ENCODE measurements around the gene CCNQ. TPM values are rescaled to one million over a fixed set of nuclear protein-coding genes. Genes with fewer than 3 reads are reported as not detected.

Gene CCNQ
- total RNA-seq, 2 experiments from 2014 or later: 13.4 to 15.1 TPM

- no peak overlapping the region for H3K27ac Mint-ChIP-seq
- H3K4me1 Mint-ChIP-seq (ENCODE audit: low read depth): peaks cover 15% of the 10 kb centered on the region
- intact Hi-C loops (cut with micrococcal nuclease): no loop called here
- DNase-seq: no peak
- no peaks in the 10 kb centered on the region for H3K27me3 Mint-ChIP-seq (ENCODE audit: low read depth)
- no peak overlapping the region for H3K4me3 Mint-ChIP-seq
- no peaks in the 10 kb centered on the region for H3K9me3 Mint-ChIP-seq
- CTCF ChIA-PET: no interaction called here
- H3K36me3 Mint-ChIP-seq (ENCODE audit: low read depth): peaks cover 1% of the 10 kb centered on the region
These were observed 11.6 kb downstream of the CCNQ start for GRCh38 chrX:153587342-153587741.

GRCh38 chrX:153585827-153586226 lies 13.1 kb downstream of the CCNQ start:
- intact Hi-C loops (cut with micrococcal nuclease): no loop called here
- Mint-ChIP-seq H3K27ac (no peak overlapping the region), H3K9me3 (no peaks in the 10 kb centered on the region), H3K4me1 (ENCODE audit: low read depth) (peaks cover 18% of the 10 kb centered on the region), H3K4me3 (no peak overlapping the region), H3K27me3 (ENCODE audit: low read depth) (no peaks in the 10 kb centered on the region), H3K36me3 (ENCODE audit: low read depth) (peaks cover 1% of the 10 kb centered on the region)
- no peak for DNase-seq
- CTCF ChIA-PET: no interaction called here

- Mint-ChIP-seq H3K4me3 (peak overlapping the region; percentile 41), H3K27ac (peak overlapping the region; percentile 56), H3K27me3 (ENCODE audit: low read depth) (no peaks in the 10 kb centered on the region), H3K4me1 (ENCODE audit: low read depth) (peaks cover 21% of the 10 kb centered on the region), H3K36me3 (ENCODE audit: low read depth) (peaks cover 1% of the 10 kb centered on the region), H3K9me3 (no peaks in the 10 kb centered on the region)
- CTCF ChIA-PET: interaction anchor here (0.7 kb wide), 1 partner anchor 84 kb away, joined by 4 read pairs; no protein-coding TSS in a partner anchor
- no peak for DNase-seq
- intact Hi-C loops (cut with micrococcal nuclease): loop anchor here (1.0 kb wide), 1 partner anchor 16 kb away; the partner anchor contains the start of gene CCNQ
These were observed 15.5 kb downstream of the CCNQ start for GRCh38 chrX:153583433-153583832.

- Mint-ChIP-seq H3K27me3 (ENCODE audit: low read depth) (no peaks in the 10 kb centered on the region), H3K27ac (peak overlapping the region; percentile 56), H3K9me3 (no peaks in the 10 kb centered on the region), H3K4me3 (peak overlapping the region; percentile 41), H3K36me3 (ENCODE audit: low read depth) (peaks cover 1% of the 10 kb centered on the region), H3K4me1 (ENCODE audit: low read depth) (peaks cover 21% of the 10 kb centered on the region)
- intact Hi-C loops (cut with micrococcal nuclease): loop anchor here (1.0 kb wide), 1 partner anchor 16 kb away; the partner anchor contains the start of gene CCNQ
- CTCF ChIA-PET: interaction anchor here (0.7 kb wide), 1 partner anchor 85 kb away, joined by 4 read pairs; no protein-coding TSS in a partner anchor
- peak; percentile 83 for DNase-seq
These were observed 16.0 kb downstream of the CCNQ start for GRCh38 chrX:153582896-153583295.

GRCh38 chrX:153580700-153581386 lies 18.1 kb downstream of the CCNQ start:
- peak; percentile 8 for DNase-seq
- CTCF ChIA-PET: interaction anchor here (2.0 kb wide), 1 partner anchor 41 kb away, joined by 5 read pairs; no protein-coding TSS in a partner anchor
- no peak overlapping the region for H3K27ac Mint-ChIP-seq
- no peaks in the 10 kb centered on the region for H3K36me3 Mint-ChIP-seq (ENCODE audit: low read depth)
- H3K9me3 Mint-ChIP-seq: no peaks in the 10 kb centered on the region
- intact Hi-C loops (cut with micrococcal nuclease): no loop called here
- peaks cover 21% of the 10 kb centered on the region for H3K4me1 Mint-ChIP-seq (ENCODE audit: low read depth)
- no peak overlapping the region for H3K4me3 Mint-ChIP-seq
- H3K27me3 Mint-ChIP-seq (ENCODE audit: low read depth): no peaks in the 10 kb centered on the region

- intact Hi-C loops (cut with micrococcal nuclease): no loop called here
- Mint-ChIP-seq H3K36me3 (ENCODE audit: low read depth) (no peaks in the 10 kb centered on the region), H3K4me3 (no peak overlapping the region), H3K27me3 (ENCODE audit: low read depth) (no peaks in the 10 kb centered on the region), H3K4me1 (ENCODE audit: low read depth) (peaks cover 20% of the 10 kb centered on the region), H3K27ac (no peak overlapping the region), H3K9me3 (no peaks in the 10 kb centered on the region)
- no peak for DNase-seq
- CTCF ChIA-PET: interaction anchor here (2.0 kb wide), 1 partner anchor 39 kb away, joined by 5 read pairs; no protein-coding TSS in a partner anchor
These were observed 20.1 kb downstream of the CCNQ start for GRCh38 chrX:153578889-153579288.

- H3K4me1 Mint-ChIP-seq (ENCODE audit: low read depth): peaks cover 14% of the 10 kb centered on the region
- H3K27ac Mint-ChIP-seq: no peak overlapping the region
- CTCF ChIA-PET: interaction anchor here (0.6 kb wide), 1 partner anchor 140 kb away, joined by 7 read pairs; no protein-coding TSS in a partner anchor
- DNase-seq: no peak
- intact Hi-C loops (cut with micrococcal nuclease): no loop called here
- no peaks in the 10 kb centered on the region for H3K36me3 Mint-ChIP-seq (ENCODE audit: low read depth)
- H3K9me3 Mint-ChIP-seq: no peaks in the 10 kb centered on the region
- no peaks in the 10 kb centered on the region for H3K27me3 Mint-ChIP-seq (ENCODE audit: low read depth)
- no peak overlapping the region for H3K4me3 Mint-ChIP-seq
These were observed 20.6 kb downstream of the CCNQ start for GRCh38 chrX:153578200-153578835.

GRCh38 chrX:153576961-153577360 lies 22.0 kb downstream of the CCNQ start:
- intact Hi-C loops (cut with micrococcal nuclease): no loop called here
- CTCF ChIA-PET: interaction anchor here (1.3 kb wide), 1 partner anchor 22 kb away, joined by 3 read pairs; no protein-coding TSS in a partner anchor
- Mint-ChIP-seq H3K4me3 (no peak overlapping the region), H3K9me3 (no peaks in the 10 kb centered on the region), H3K36me3 (ENCODE audit: low read depth) (no peaks in the 10 kb centered on the region), H3K27me3 (ENCODE audit: low read depth) (no peaks in the 10 kb centered on the region), H3K4me1 (ENCODE audit: low read depth) (peaks cover 5% of the 10 kb centered on the region), H3K27ac (no peak overlapping the region)
- no peak for DNase-seq

DNA sequence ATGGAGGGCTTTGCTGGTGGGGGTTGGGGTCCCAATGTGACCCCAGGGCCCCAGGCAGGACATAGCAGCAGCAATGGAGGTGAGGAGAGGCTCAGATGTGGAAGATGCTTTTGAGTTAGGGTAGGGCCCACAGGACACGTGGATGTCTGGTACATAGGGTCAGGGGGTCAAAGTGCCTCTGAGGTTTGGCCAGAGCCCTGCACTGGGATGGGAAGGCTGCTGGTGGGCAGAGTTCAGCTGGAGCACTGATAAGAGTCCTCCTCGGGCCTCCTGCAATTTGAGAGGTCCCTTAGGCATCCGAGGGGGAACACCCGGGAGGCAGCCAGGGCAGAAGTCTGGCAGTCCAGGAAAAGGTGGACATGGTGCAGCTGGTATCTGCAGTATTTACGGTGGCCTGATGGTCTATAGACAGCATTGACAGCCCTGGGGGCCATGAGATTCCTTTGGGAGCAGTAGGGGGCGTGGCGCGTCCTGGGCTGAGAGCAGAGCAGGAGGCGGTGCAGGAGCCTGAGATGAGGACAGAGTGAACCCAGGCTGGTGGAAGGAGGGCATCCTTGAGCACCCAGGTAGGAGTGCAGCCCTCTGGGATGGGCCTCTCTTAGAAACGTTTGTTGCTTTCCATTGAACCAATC lies 22.6 kb downstream of the CCNQ start:
- DNase-seq: no peak
- Mint-ChIP-seq H3K9me3 (no peaks in the 10 kb centered on the region), H3K4me3 (no peak overlapping the region), H3K36me3 (ENCODE audit: low read depth) (no peaks in the 10 kb centered on the region), H3K27ac (no peak overlapping the region), H3K4me1 (ENCODE audit: low read depth) (peaks cover 5% of the 10 kb centered on the region), H3K27me3 (ENCODE audit: low read depth) (no peaks in the 10 kb centered on the region)
- intact Hi-C loops (cut with micrococcal nuclease): no loop called here
- CTCF ChIA-PET: interaction anchor here (1.3 kb wide), 1 partner anchor 22 kb away, joined by 3 read pairs; no protein-coding TSS in a partner anchor

GRCh38 chrX:153573984-153574383 lies 25.0 kb downstream of the CCNQ start:
- no peak overlapping the region for H3K27ac Mint-ChIP-seq
- no peaks in the 10 kb centered on the region for H3K27me3 Mint-ChIP-seq (ENCODE audit: low read depth)
- H3K36me3 Mint-ChIP-seq (ENCODE audit: low read depth): no peaks in the 10 kb centered on the region
- CTCF ChIA-PET: no interaction called here
- peaks cover 3% of the 10 kb centered on the region for H3K4me1 Mint-ChIP-seq (ENCODE audit: low read depth)
- no peak overlapping the region for H3K4me3 Mint-ChIP-seq
- peak; percentile 5 for DNase-seq
- intact Hi-C loops (cut with micrococcal nuclease): no loop called here
- no peaks in the 10 kb centered on the region for H3K9me3 Mint-ChIP-seq

- Mint-ChIP-seq H3K27me3 (ENCODE audit: low read depth) (no peaks in the 10 kb centered on the region), H3K9me3 (no peaks in the 10 kb centered on the region), H3K36me3 (ENCODE audit: low read depth) (no peaks in the 10 kb centered on the region), H3K4me3 (no peak overlapping the region), H3K27ac (no peak overlapping the region), H3K4me1 (ENCODE audit: low read depth) (peaks cover 3% of the 10 kb centered on the region)
- intact Hi-C loops (cut with micrococcal nuclease): no loop called here
- CTCF ChIA-PET: no interaction called here
- DNase-seq: no peak
These were observed 26.3 kb downstream of the CCNQ start for GRCh38 chrX:153572601-153573000.

- Mint-ChIP-seq H3K27me3 (ENCODE audit: low read depth) (no peaks in the 10 kb centered on the region), H3K4me1 (ENCODE audit: low read depth) (peaks cover 3% of the 10 kb centered on the region), H3K36me3 (ENCODE audit: low read depth) (no peaks in the 10 kb centered on the region), H3K9me3 (no peaks in the 10 kb centered on the region), H3K27ac (no peak overlapping the region), H3K4me3 (no peak overlapping the region)
- CTCF ChIA-PET: interaction anchor here (1.4 kb wide), 1 partner anchor 97 kb away, joined by 5 read pairs; no protein-coding TSS in a partner anchor
- intact Hi-C loops (cut with micrococcal nuclease): no loop called here
- no peak for DNase-seq
These were observed 27.4 kb downstream of the CCNQ start for GRCh38 chrX:153571534-153571908.
